ENCODE measurements around the gene GATA2. TPM values are rescaled to one million over a fixed set of nuclear protein-coding genes. Genes with fewer than 3 reads are reported as not detected.

GATA2 gene
- total and polyA plus RNA-seq, 2 of the 8 experiments (the other 6 are each of a cell fraction or from before 2014, with no cell fraction given) = 0.03 to 0.30 TPM

DNA sequence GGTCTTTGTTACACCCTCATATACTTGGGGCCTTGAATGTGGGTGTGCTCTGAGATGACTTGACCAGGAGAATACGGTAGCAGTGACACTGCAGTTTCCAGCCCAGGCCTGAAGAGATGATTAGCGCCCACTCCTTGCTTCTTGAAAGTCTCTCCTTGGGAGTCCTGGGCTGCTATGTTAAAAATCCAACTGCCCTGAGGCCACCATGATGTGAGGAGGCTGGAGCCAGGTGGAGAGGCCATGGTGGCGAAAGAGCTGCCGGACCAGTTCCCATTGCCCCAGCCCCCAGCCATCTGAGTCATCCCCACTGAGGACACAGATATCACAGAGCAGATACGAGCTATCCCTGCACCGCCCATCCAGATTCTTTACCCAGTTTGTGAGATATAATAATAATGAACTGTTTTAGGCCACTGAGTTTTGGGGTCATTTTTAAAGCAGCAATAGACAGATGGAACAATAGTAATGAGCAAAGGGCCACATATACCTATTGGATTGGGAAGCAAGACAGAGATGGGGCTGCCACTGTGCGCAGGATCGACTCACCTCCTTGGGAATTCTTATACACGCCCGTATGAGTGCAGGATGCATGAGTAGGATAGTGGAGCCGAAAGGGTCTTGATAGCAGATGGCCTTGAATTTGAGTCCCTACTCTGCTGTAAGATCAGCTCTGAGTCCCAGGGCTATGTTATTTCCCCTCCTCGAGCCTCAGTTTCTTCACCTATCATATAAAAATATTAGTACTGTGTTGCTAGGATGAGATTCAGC is 12.1 kb upstream of the GATA2 start:
- Histone ChIP-seq H4K5ac (ENCODE audit: insufficient read length, low read depth, low read length) (no peak overlapping the region), H2BK5ac (ENCODE audit: low read depth, low read length) (no peak overlapping the region), H2AFZ (ENCODE audit: low read length) (no peak overlapping the region), H3K23ac (ENCODE audit: insufficient read length) (no peak overlapping the region), H2BK15ac (ENCODE audit: low read length) (no peak overlapping the region), H3K79me1 (ENCODE audit: low read depth, low read length) (no peaks in the 10 kb centered on the region), H4K20me1 (replicated peaks in 1 of 2; ENCODE audit: control insufficient read depth in 1 of 2, insufficient read depth in 2 of 2, low read length in 2 of 2) (no peaks in the 10 kb centered on the region), H3K4me1 (replicated peaks in 1 of 4; ENCODE audit: control insufficient read depth in 3 of 4, insufficient read depth in 4 of 4, low read length in 3 of 4) (no peaks in the 10 kb centered on the region), H2BK20ac (ENCODE audit: low read length) (no peak overlapping the region), H3K36me3 (ENCODE audit: control insufficient read depth in 2 of 4, insufficient read depth in 4 of 4, low read length in 3 of 4) (no peaks in the 10 kb centered on the region), H4K8ac (ENCODE audit: extremely low read depth, insufficient read depth, low read length) (no peak overlapping the region), H3K14ac (ENCODE audit: insufficient read length) (no peak overlapping the region), H2AK5ac (ENCODE audit: low read depth, low read length) (no peak overlapping the region), H3K9ac (replicated peaks in 1 of 4; ENCODE audit: extremely low read depth in 1 of 4, low read depth in 3 of 4, low read length in 3 of 4) (no peak overlapping the region), H2BK120ac (replicated peaks; ENCODE audit: low read depth, low read length) (no peak overlapping the region), H3K4me3 (ENCODE audit: extremely low read depth in 1 of 4, insufficient read depth in 2 of 4, low read depth in 3 of 4, low read length in 4 of 4) (no peak overlapping the region), H3K27ac (ENCODE audit: low read depth, low read length) (no peak overlapping the region), H3K79me2 (ENCODE audit: control insufficient read depth in 1 of 2, insufficient read depth in 2 of 2, low read length in 2 of 2) (no peaks in the 10 kb centered on the region), H3K27me3 (replicated peaks in 1 of 4; ENCODE audit: control insufficient read depth in 3 of 4, extremely low read depth in 1 of 4, insufficient read depth in 3 of 4, low read length in 3 of 4) (no peaks in the 10 kb centered on the region; a peak in 3 of 7 replicates), H3K4me2 (ENCODE audit: insufficient read depth in 1 of 2, low read depth in 2 of 2, low read length in 2 of 2) (no peak overlapping the region), H3K18ac (ENCODE audit: extremely low read depth, low read length) (no peak overlapping the region), H3K4ac (replicated peaks; ENCODE audit: insufficient read length, low read depth, low read length) (no peak overlapping the region), H3K9me3 (ENCODE audit: insufficient read depth in 2 of 2, low read depth in 1 of 2, low read length in 1 of 2) (no peaks in the 10 kb centered on the region), H3K23me2 (ENCODE audit: low read depth, low read length) (no peaks in the 10 kb centered on the region), H2BK12ac (ENCODE audit: low read depth, low read length) (no peak overlapping the region), H3K56ac (replicated peaks; ENCODE audit: insufficient read length, low read depth, low read length) (no peak overlapping the region), H4K91ac (replicated peaks; ENCODE audit: insufficient read length, low read length) (no peak overlapping the region)
- ChIA-PET CTCF (ENCODE audit: partially characterized antibody) (interaction anchor here (0.7 to 3.8 kb wide), 15 partner anchors 12 to 279 kb away, joined by 3 to 21 read pairs (median 6); no protein-coding TSS in a partner anchor), POLR2A (ENCODE audit: partially characterized antibody) (no interaction called here)
- FAIRE-seq (no peak), DNase-seq (ENCODE audit: low read depth in 1 of 2, low spot score in 2 of 2) (no peak)
- 86% methylated on average over 12 of the region's 12 CpGs; no CpG with 5 or more reads in 1 of the 2 experiments for WGBS, 2 experiments (ENCODE audit: extremely low coverage in 1 of 2, insufficient coverage in 1 of 2, insufficient read length in 1 of 2, insufficient replicate concordance in 2 of 2, low coverage in 1 of 2, low lambda C conversion rate in 2 of 2, missing lambda C conversion rate in 1 of 2)
- no peak for TF ChIP-seq CREB1 (IDR thresholded peaks at IDR 0.05)
- TF ChIP-seq RNF2 (IDR thresholded peaks at IDR 0.05; ENCODE audit: borderline replicate concordance, low read depth, low read length, missing control alignments, poor library complexity, severe bottlenecking) = no peak
- TF ChIP-seq CBX5 (IDR thresholded peaks at IDR 0.05; ENCODE audit: low read depth, low read length) = no peak
- TF ChIP-seq JUND (IDR thresholded peaks at IDR 0.05; ENCODE audit: low read length) = no peak
- no peak for TF ChIP-seq ZNF274 (IDR thresholded peaks at IDR 0.05; ENCODE audit: borderline replicate concordance, extremely low read depth, low read length)
- TF ChIP-seq POLR2A (IDR thresholded peaks at IDR 0.05; ENCODE audit: control extremely low read depth in 1 of 2, low read depth in 2 of 2, low read length in 2 of 2) = no peak
- TF ChIP-seq KDM4A (IDR thresholded peaks at IDR 0.05; ENCODE audit: low read depth, low read length, severe bottlenecking) = no peak
- TF ChIP-seq, protein P1, sequence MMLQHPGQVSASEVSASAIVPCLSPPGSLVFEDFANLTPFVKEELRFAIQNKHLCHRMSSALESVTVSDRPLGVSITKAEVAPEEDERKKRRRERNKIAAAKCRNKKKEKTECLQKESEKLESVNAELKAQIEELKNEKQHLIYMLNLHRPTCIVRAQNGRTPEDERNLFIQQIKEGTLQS (IDR thresholded peaks at IDR 0.05; ENCODE audit: insufficient read depth, low read depth, low read length) = no peak
- no peak for TF ChIP-seq GABPA (IDR thresholded peaks at IDR 0.05; ENCODE audit: borderline replicate concordance, insufficient read depth, low read length)
- TF ChIP-seq HDAC2 (IDR thresholded peaks at IDR 0.05; ENCODE audit: borderline replicate concordance in 1 of 2, low read depth in 2 of 2, low read length in 2 of 2) = no peak
- no peak for TF ChIP-seq RBBP5 (IDR thresholded peaks at IDR 0.05; ENCODE audit: borderline replicate concordance, low read depth, low read length)
- TF ChIP-seq HDAC6 (IDR thresholded peaks at IDR 0.05; ENCODE audit: low read depth, low read length) = no peak
